Measurements from ENCODE around the gene RAB6A.

The RAB6A gene

GRCh38 chr11:73749118-73749517 lies 11.8 kb downstream of the RAB6A start:
- peak overlapping the region; percentile 87 for H3K4ac ChIP-seq (ENCODE audit: low read depth, low read length)
- H3K79me1 ChIP-seq (ENCODE audit: low read length) = peaks cover 2% of the 10 kb centered on the region
- H3K36me3 ChIP-seq (ENCODE audit: control insufficient read depth in 1 of 2, insufficient read depth in 2 of 2, low read length in 2 of 2) = no peaks in the 10 kb centered on the region
- no peak overlapping the region for H3K18ac ChIP-seq (ENCODE audit: low read length)
- no peak overlapping the region for H3K9ac ChIP-seq (ENCODE audit: low read length)
- peaks cover 20% of the 10 kb centered on the region for H3K79me2 ChIP-seq (ENCODE audit: control insufficient read depth, insufficient read depth, low read length, poor library complexity)
- no peak overlapping the region for H3K14ac ChIP-seq (ENCODE audit: low read length)
- no peaks in the 10 kb centered on the region for H3K9me3 ChIP-seq (ENCODE audit: insufficient read depth, low read depth, low read length)
- no peak overlapping the region for H3K23ac ChIP-seq (ENCODE audit: low read length)
- H2BK120ac ChIP-seq (ENCODE audit: insufficient read depth, low read length, poor library complexity) = no peak overlapping the region
- H3K4me3 ChIP-seq (ENCODE audit: low read depth, low read length) = no peak overlapping the region
- H2AFZ ChIP-seq (ENCODE audit: insufficient read depth, low read length, poor library complexity) = no peak overlapping the region
- H3K4me2 ChIP-seq (ENCODE audit: low read length) = no peak overlapping the region
- no peak overlapping the region for H4K12ac ChIP-seq (ENCODE audit: low read depth, low read length)
- H3K27me3 ChIP-seq (ENCODE audit: insufficient read depth, low read length) = no peaks in the 10 kb centered on the region
- H3K4me1 ChIP-seq (ENCODE audit: control insufficient read depth in 1 of 2, insufficient read depth in 2 of 2, low read length in 2 of 2) = peaks cover 5 to 12% of the 10 kb centered on the region in 2 experiments
- H2BK5ac ChIP-seq (ENCODE audit: low read depth, low read length, poor library complexity) = no peak overlapping the region
- no peak overlapping the region for H2AK5ac ChIP-seq (ENCODE audit: low read length)
- no peak overlapping the region for H4K91ac ChIP-seq (ENCODE audit: low read depth, low read length)
- H3K27ac ChIP-seq (ENCODE audit: low read depth, low read length) = no peak overlapping the region
- no CpG with 5 or more reads among the region's 7 CpGs for WGBS (ENCODE audit: extremely low coverage, insufficient coverage, insufficient read length)
- DNase-seq = no peak
- no peak overlapping the region for H2BK12ac ChIP-seq (ENCODE audit: low read length)
- H4K8ac ChIP-seq (ENCODE audit: low read depth, low read length) = no peak overlapping the region

DNA sequence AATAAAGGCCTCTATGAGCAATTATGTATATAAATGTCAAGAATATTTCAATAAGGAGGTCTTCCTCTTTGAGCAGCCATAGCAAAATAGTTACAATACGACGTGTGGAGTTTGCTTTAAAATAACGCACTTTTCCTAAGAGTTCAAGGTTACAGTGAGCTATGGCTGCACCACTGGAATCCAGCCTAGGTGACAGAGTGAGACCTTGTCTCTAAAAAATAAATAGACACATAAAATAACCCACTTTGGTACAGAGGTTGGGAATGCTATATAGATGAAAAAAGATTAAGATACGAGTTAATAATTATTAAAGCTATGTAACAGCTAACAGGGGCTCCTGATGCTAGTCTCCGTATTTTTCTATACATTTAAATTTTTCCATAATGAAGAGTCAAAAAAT lies 12.6 kb downstream of the RAB6A start:
- H2BK12ac ChIP-seq (ENCODE audit: low read length) = no peak overlapping the region
- no peaks in the 10 kb centered on the region for H3K9me3 ChIP-seq (ENCODE audit: insufficient read depth, low read depth, low read length)
- H4K12ac ChIP-seq (ENCODE audit: low read depth, low read length) = no peak overlapping the region
- H2BK120ac ChIP-seq (ENCODE audit: insufficient read depth, low read length, poor library complexity) = no peak overlapping the region
- H3K4ac ChIP-seq (ENCODE audit: low read depth, low read length) = peak overlapping the region; percentile 33
- no peak overlapping the region for H2BK5ac ChIP-seq (ENCODE audit: low read depth, low read length, poor library complexity)
- H3K79me2 ChIP-seq (ENCODE audit: control insufficient read depth, insufficient read depth, low read length, poor library complexity) = peaks cover 22% of the 10 kb centered on the region
- H3K18ac ChIP-seq (ENCODE audit: low read length) = no peak overlapping the region
- no peak overlapping the region for H3K23ac ChIP-seq (ENCODE audit: low read length)
- H3K4me1 ChIP-seq (ENCODE audit: control insufficient read depth in 1 of 2, insufficient read depth in 2 of 2, low read length in 2 of 2) = peaks cover 5 to 11% of the 10 kb centered on the region in 2 experiments
- no peaks in the 10 kb centered on the region for H3K27me3 ChIP-seq (ENCODE audit: insufficient read depth, low read length)
- H4K8ac ChIP-seq (ENCODE audit: low read depth, low read length) = no peak overlapping the region
- H3K9ac ChIP-seq (ENCODE audit: low read length) = no peak overlapping the region
- DNase-seq = no peak
- no peak overlapping the region for H3K4me2 ChIP-seq (ENCODE audit: low read length)
- H2AK5ac ChIP-seq (ENCODE audit: low read length) = no peak overlapping the region
- no CpG with 5 or more reads among the region's 5 CpGs for WGBS (ENCODE audit: extremely low coverage, insufficient coverage, insufficient read length)
- no peak overlapping the region for H3K4me3 ChIP-seq (ENCODE audit: low read depth, low read length)
- H4K91ac ChIP-seq (ENCODE audit: low read depth, low read length) = no peak overlapping the region
- no peak overlapping the region for H3K27ac ChIP-seq (ENCODE audit: low read depth, low read length)
- H3K79me1 ChIP-seq (ENCODE audit: low read length) = peaks cover 2% of the 10 kb centered on the region
- no peaks in the 10 kb centered on the region for H3K36me3 ChIP-seq (ENCODE audit: control insufficient read depth in 1 of 2, insufficient read depth in 2 of 2, low read length in 2 of 2)
- H2AFZ ChIP-seq (ENCODE audit: insufficient read depth, low read length, poor library complexity) = no peak overlapping the region
- H3K14ac ChIP-seq (ENCODE audit: low read length) = no peak overlapping the region

GRCh38 chr11:73747762-73748161 lies 13.1 kb downstream of the RAB6A start:
- Histone ChIP-seq H3K27me3 (ENCODE audit: insufficient read depth, low read length) (no peaks in the 10 kb centered on the region), H3K9me3 (ENCODE audit: insufficient read depth, low read depth, low read length) (no peaks in the 10 kb centered on the region), H2AK5ac (ENCODE audit: low read length) (no peak overlapping the region), H2AFZ (ENCODE audit: insufficient read depth, low read length, poor library complexity) (no peak overlapping the region), H3K4me1 (ENCODE audit: control insufficient read depth in 1 of 2, insufficient read depth in 2 of 2, low read length in 2 of 2) (peaks cover 0 to 7% of the 10 kb centered on the region in 2 experiments), H3K14ac (ENCODE audit: low read length) (no peak overlapping the region), H2BK12ac (ENCODE audit: low read length) (no peak overlapping the region), H2BK5ac (ENCODE audit: low read depth, low read length, poor library complexity) (no peak overlapping the region), H3K4ac (ENCODE audit: low read depth, low read length) (no peak overlapping the region), H3K4me2 (ENCODE audit: low read length) (no peak overlapping the region), H3K27ac (ENCODE audit: low read depth, low read length) (no peak overlapping the region), H3K4me3 (ENCODE audit: low read depth, low read length) (no peak overlapping the region), H4K12ac (ENCODE audit: low read depth, low read length) (no peak overlapping the region), H4K91ac (ENCODE audit: low read depth, low read length) (no peak overlapping the region), H4K8ac (ENCODE audit: low read depth, low read length) (no peak overlapping the region), H2BK120ac (ENCODE audit: insufficient read depth, low read length, poor library complexity) (no peak overlapping the region), H3K9ac (ENCODE audit: low read length) (no peak overlapping the region), H3K18ac (ENCODE audit: low read length) (no peak overlapping the region), H3K79me2 (ENCODE audit: control insufficient read depth, insufficient read depth, low read length, poor library complexity) (peaks cover 23% of the 10 kb centered on the region), H3K23ac (ENCODE audit: low read length) (no peak overlapping the region), H3K36me3 (ENCODE audit: control insufficient read depth in 1 of 2, insufficient read depth in 2 of 2, low read length in 2 of 2) (no peaks in the 10 kb centered on the region), H3K79me1 (ENCODE audit: low read length) (no peaks in the 10 kb centered on the region)
- no peak for DNase-seq
- no CpG with 5 or more reads among the region's 3 CpGs for WGBS (ENCODE audit: extremely low coverage, insufficient coverage, insufficient read length)

DNA sequence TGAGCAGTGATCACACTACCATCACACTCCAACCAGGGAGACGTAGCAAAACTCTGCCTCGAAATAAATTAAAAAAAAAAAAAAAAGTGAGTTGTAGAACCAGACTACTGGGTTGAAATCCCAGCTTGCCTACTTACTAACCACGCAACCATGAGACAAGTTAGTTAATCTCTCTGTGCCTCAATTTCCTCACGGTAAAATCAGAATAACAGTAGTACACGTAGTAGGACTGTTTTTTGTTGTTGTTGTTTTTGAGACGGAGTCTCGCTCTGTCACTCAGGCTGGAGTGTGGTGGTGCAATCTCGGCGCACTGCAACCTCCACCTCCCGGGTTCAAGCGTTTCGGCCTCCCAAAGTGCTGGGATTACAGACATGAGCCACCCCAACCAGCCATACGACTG lies 14.2 kb downstream of the RAB6A start:
- Histone ChIP-seq H3K4me1 (ENCODE audit: control insufficient read depth in 1 of 2, insufficient read depth in 2 of 2, low read length in 2 of 2) (peaks cover 0 to 3% of the 10 kb centered on the region in 2 experiments), H3K18ac (ENCODE audit: low read length) (no peak overlapping the region), H3K4me3 (ENCODE audit: low read depth, low read length) (no peak overlapping the region), H4K12ac (ENCODE audit: low read depth, low read length) (no peak overlapping the region), H2BK5ac (ENCODE audit: low read depth, low read length, poor library complexity) (no peak overlapping the region), H4K91ac (ENCODE audit: low read depth, low read length) (no peak overlapping the region), H3K14ac (ENCODE audit: low read length) (no peak overlapping the region), H3K9me3 (ENCODE audit: insufficient read depth, low read depth, low read length) (no peaks in the 10 kb centered on the region), H2BK120ac (ENCODE audit: insufficient read depth, low read length, poor library complexity) (no peak overlapping the region), H3K23ac (ENCODE audit: low read length) (no peak overlapping the region), H3K79me1 (ENCODE audit: low read length) (no peaks in the 10 kb centered on the region), H3K79me2 (ENCODE audit: control insufficient read depth, insufficient read depth, low read length, poor library complexity) (peaks cover 23% of the 10 kb centered on the region), H3K9ac (ENCODE audit: low read length) (no peak overlapping the region), H2AK5ac (ENCODE audit: low read length) (no peak overlapping the region), H3K27me3 (ENCODE audit: insufficient read depth, low read length) (no peaks in the 10 kb centered on the region), H3K27ac (ENCODE audit: low read depth, low read length) (no peak overlapping the region), H2AFZ (ENCODE audit: insufficient read depth, low read length, poor library complexity) (no peak overlapping the region), H4K8ac (ENCODE audit: low read depth, low read length) (no peak overlapping the region), H3K36me3 (ENCODE audit: control insufficient read depth in 1 of 2, insufficient read depth in 2 of 2, low read length in 2 of 2) (no peaks in the 10 kb centered on the region), H3K4ac (ENCODE audit: low read depth, low read length) (peak overlapping the region; percentile 22), H2BK12ac (ENCODE audit: low read length) (no peak overlapping the region), H3K4me2 (ENCODE audit: low read length) (no peak overlapping the region)
- WGBS (ENCODE audit: extremely low coverage, insufficient coverage, insufficient read length) = no CpG with 5 or more reads among the region's 13 CpGs
- DNase-seq = no peak
